ENCODE data around the gene TM7SF2.

GRCh38 chr11:65132238-65132987, 20.7 kb downstream of the TM7SF2 start:
- TF ChIP-seq CTCF (IDR thresholded peaks at IDR 0.05) (no peak), EZH2 (IDR thresholded peaks at IDR 0.05; ENCODE audit: borderline replicate concordance, insufficient read depth, low read depth, low read length, poor library complexity, severe bottlenecking) (no peak)
